ENCODE results near the gene SLX4IP. TPM values are rescaled to one million over a fixed set of nuclear protein-coding genes. Genes with fewer than 3 reads are reported as not detected.

Gene SLX4IP
- total RNA-seq, 2 donors from 2014 or later = 7.0 to 8.2 TPM

DNA sequence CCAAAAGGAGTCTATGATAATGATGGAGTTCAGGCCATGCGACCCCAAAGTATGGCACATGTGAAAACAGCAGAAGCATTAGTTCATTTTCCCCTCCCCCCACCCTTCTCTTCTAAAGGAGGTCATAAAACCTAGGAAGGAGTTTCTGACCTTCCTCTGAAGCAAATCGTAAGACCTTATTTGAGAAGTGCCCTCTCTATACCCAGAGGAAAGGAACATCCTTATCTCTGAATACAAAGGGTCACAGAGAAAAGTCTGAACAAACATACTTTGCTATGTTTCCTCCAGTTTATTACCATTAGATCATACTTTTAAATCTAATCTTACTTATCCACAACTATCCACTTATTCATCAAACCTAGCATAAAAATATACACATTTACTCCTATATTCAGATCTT lies 48.6 kb downstream of the SLX4IP start:
- H3K36me3 ChIP-seq = no peaks in the 10 kb centered on the region
- no peaks in the 10 kb centered on the region for H3K27me3 ChIP-seq (replicated peaks; ENCODE audit: insufficient read depth)
- TF ChIP-seq POLR2A (IDR thresholded peaks at IDR 0.05) (no peak), POLR2AphosphoS5 (IDR thresholded peaks at IDR 0.05) (no peak)
- TF ChIP-seq, protein P1, sequence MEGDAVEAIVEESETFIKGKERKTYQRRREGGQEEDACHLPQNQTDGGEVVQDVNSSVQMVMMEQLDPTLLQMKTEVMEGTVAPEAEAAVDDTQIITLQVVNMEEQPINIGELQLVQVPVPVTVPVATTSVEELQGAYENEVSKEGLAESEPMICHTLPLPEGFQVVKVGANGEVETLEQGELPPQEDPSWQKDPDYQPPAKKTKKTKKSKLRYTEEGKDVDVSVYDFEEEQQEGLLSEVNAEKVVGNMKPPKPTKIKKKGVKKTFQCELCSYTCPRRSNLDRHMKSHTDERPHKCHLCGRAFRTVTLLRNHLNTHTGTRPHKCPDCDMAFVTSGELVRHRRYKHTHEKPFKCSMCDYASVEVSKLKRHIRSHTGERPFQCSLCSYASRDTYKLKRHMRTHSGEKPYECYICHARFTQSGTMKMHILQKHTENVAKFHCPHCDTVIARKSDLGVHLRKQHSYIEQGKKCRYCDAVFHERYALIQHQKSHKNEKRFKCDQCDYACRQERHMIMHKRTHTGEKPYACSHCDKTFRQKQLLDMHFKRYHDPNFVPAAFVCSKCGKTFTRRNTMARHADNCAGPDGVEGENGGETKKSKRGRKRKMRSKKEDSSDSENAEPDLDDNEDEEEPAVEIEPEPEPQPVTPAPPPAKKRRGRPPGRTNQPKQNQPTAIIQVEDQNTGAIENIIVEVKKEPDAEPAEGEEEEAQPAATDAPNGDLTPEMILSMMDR (IDR thresholded peaks at IDR 0.05) = no peak
- no peak overlapping the region for H3K27ac ChIP-seq
- DNase-seq (ENCODE audit: low spot score) = no peak
- no peaks in the 10 kb centered on the region for H3K4me1 ChIP-seq (replicated peaks)
- H3K4me3 ChIP-seq = no peak overlapping the region
- intact Hi-C loops (cut with DNase I) = no loop called here
- WGBS = 84% methylated on average over 2 of the region's 2 CpGs
- H3K9me3 ChIP-seq = no peaks in the 10 kb centered on the region

DNA sequence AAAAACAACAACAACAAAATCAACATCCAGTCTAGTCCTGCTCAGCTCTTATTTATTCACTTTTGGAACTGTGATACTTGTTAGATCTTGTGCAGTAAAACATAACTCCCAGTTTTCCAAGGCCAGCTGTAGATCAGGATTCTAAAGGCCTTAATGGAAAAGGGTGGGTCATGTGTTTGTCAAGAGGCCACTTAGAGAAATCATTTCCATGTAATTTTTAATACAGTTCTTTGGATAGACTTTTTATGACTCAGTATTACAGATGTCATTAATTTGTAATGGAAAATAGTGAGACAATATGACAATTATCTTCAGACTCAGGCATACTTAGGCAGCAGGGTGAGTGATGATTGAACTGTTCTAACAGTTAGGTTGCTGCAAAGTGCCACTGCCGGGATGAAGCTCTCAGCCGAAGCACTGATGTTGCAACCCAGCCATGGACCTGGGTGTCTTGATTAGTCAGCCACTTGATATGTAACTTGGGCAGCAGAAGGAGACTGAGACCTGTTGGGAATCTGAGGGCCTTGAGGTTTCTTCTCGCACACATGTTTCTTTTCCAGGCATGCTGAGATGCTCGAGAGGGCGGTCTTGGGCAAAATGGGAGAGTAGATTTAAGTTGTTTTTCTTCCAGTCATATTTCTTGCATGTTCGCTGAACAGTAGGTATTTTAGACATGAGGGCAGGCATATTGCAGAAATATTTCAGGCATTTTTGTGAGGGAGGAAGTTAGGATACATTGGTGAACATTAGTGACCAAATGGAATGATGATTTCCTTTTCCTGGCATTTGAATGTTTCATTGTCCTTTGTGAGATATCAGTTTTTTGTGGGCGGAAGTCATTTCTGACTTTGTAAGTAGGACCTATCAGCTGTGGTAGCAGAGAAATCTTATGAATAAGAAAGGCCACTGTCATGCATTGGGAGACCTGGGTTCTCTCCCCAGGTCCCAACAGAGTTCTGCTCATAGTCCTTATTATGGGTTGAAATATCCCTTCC lies 52.3 kb downstream of the SLX4IP start:
- Histone ChIP-seq H3K4me3 (no peak overlapping the region), H3K27me3 (replicated peaks; ENCODE audit: insufficient read depth) (no peaks in the 10 kb centered on the region), H3K4me1 (replicated peaks) (no peaks in the 10 kb centered on the region), H3K9me3 (no peaks in the 10 kb centered on the region), H3K36me3 (no peaks in the 10 kb centered on the region), H3K27ac (no peak overlapping the region)
- 95% methylated on average over 7 of the region's 7 CpGs for WGBS
- no peak for TF ChIP-seq POLR2AphosphoS5 (IDR thresholded peaks at IDR 0.05)
- TF ChIP-seq POLR2A (IDR thresholded peaks at IDR 0.05) = no peak
- TF ChIP-seq, protein P1 (IDR thresholded peaks at IDR 0.05) = no peak
- intact Hi-C loops (cut with DNase I) = no loop called here
- DNase-seq (ENCODE audit: low spot score) = no peak

DNA sequence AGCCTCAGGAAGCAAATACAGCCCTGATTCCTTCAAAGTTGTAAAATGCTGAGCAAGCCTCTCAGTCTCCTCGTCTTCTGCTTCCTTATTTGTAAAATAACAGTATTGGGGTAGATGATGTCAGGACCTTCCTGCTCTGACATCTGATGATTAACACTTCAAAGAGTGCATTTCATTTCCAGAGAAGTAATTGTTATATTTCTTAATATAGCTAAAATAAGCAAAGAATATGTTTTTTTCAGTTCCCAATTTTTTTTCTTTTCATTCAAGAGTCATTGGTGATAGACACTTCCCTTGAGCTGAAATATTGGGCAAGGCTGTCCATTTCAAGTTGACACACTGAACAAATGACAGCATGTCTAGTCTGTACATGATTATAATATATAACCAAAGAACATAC lies 53.4 kb downstream of the SLX4IP start:
- no peak overlapping the region for H3K4me3 ChIP-seq
- DNase-seq (ENCODE audit: low spot score) = no peak
- H3K27me3 ChIP-seq (replicated peaks; ENCODE audit: insufficient read depth) = no peaks in the 10 kb centered on the region
- no peak overlapping the region for H3K27ac ChIP-seq
- TF ChIP-seq, protein P1 (IDR thresholded peaks at IDR 0.05) = no peak
- TF ChIP-seq POLR2AphosphoS5 (IDR thresholded peaks at IDR 0.05) (no peak), POLR2A (IDR thresholded peaks at IDR 0.05) (no peak)
- no peaks in the 10 kb centered on the region for H3K36me3 ChIP-seq
- H3K4me1 ChIP-seq (replicated peaks) = no peaks in the 10 kb centered on the region
- no peaks in the 10 kb centered on the region for H3K9me3 ChIP-seq
- 90% methylated on average over 1 of the region's 1 CpG for whole genome bisulfite sequencing
- intact Hi-C loops (cut with DNase I) = no loop called here

DNA sequence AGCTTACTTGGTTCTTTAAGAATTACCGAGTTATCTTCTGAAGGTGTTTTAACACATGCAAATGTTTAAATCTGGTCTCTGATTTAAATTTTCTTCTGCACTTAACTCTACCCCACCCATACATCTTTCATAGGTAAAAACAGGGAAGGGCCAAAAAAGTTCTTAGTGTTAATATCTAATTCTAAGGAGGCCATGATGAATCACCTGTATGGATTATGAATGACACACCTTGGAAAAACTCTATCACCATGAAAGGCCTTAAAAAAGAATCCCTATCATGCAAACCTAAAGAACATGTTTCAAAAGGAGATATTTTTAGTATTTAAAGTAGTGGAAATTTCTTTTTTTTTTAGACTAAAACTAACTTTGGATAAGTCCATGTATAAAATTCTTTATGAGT lies 54.7 kb downstream of the SLX4IP start:
- no peaks in the 10 kb centered on the region for H3K27me3 ChIP-seq (replicated peaks; ENCODE audit: insufficient read depth)
- H3K4me3 ChIP-seq = no peak overlapping the region
- 96% methylated on average over 1 of the region's 1 CpG for WGBS
- TF ChIP-seq POLR2A (IDR thresholded peaks at IDR 0.05) (no peak), POLR2AphosphoS5 (IDR thresholded peaks at IDR 0.05) (no peak)
- TF ChIP-seq, protein P1 (IDR thresholded peaks at IDR 0.05) = no peak
- intact Hi-C loops (cut with DNase I) = no loop called here
- H3K9me3 ChIP-seq = no peaks in the 10 kb centered on the region
- no peak for DNase-seq (ENCODE audit: low spot score)
- H3K36me3 ChIP-seq = no peaks in the 10 kb centered on the region
- no peaks in the 10 kb centered on the region for H3K4me1 ChIP-seq (replicated peaks)
- no peak overlapping the region for H3K27ac ChIP-seq

DNA sequence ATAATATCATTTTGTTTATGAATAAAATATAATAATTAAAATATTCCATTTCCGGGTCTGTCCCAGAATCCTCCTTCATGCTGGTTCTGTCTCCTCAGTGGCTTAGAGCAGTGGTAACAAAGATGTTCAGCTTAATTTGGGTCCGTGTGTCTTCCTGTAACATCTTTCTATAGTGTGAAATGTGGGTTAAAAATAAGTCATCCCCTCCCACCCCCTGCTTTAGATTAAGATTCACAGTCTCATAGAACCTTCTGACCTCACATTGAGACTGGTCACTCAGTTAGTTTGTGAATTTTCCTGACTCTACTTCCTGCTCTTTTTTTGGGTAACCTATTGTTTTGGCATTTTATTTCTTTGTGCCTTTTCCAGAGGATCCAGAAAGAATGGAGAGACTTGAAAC lies 55.2 kb downstream of the SLX4IP start:
- 97% methylated on average over 2 of the region's 2 CpGs for WGBS
- DNase-seq (ENCODE audit: low spot score) = no peak
- H3K27ac ChIP-seq = no peak overlapping the region
- H3K36me3 ChIP-seq = no peaks in the 10 kb centered on the region
- H3K27me3 ChIP-seq (replicated peaks; ENCODE audit: insufficient read depth) = no peaks in the 10 kb centered on the region
- no peak overlapping the region for H3K4me3 ChIP-seq
- H3K9me3 ChIP-seq = no peaks in the 10 kb centered on the region
- intact Hi-C loops (cut with DNase I) = no loop called here
- H3K4me1 ChIP-seq (replicated peaks) = no peaks in the 10 kb centered on the region
- TF ChIP-seq POLR2A (IDR thresholded peaks at IDR 0.05) (no peak), POLR2AphosphoS5 (IDR thresholded peaks at IDR 0.05) (no peak)
- TF ChIP-seq, protein P1 (IDR thresholded peaks at IDR 0.05) = no peak

All from prostate gland (tissue), 2 donors.